Measurements from ENCODE around the gene RSPO4.

The RSPO4 gene

DNA sequence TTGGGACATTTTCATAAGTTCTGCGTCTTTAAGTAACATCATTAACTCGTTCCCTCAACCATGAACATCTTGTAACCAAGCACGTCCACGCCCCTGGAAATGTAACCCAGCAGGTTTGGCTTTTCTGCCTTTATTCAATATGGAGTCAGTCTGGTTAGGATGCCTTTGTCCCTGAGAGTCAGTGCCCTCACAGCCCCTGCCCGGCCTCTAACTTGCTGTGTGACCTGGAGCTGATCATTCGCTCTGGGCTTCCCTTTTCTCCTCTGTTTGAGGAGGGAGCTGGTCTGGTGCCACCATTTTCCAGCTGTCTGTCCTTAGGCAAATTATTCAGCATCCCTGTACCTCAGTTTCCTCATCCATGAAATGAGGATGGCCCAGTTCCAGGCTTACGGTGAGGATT lies 59.5 kb downstream of the RSPO4 start:
- DNase-seq (ENCODE audit: low spot score), result no peak

DNA sequence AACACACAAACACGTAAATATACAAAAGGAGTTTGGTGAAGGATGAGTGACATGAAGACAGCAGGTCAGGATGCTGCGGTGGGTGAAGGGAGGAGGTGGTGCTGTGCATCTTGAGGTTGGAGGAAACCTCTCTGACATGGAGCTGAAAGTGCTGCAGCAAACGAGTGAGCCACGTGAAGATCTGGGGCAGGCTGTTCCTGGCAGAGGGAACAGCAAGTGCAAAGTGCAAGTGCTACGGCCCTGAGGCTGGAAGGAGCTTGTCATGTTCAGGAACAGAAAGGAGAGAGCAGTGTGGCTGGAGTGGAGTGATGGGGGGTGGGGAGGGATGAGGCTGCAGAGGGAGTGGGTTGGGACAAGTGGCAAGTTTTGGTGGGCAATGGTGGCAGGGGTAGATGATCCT lies 61.2 kb downstream of the RSPO4 start:
- DNase-seq (ENCODE audit: low spot score), result no peak

- DNase-seq (ENCODE audit: low spot score), result no peak
Observed at GRCh38 chr20:939606-940005, 62.5 kb downstream of the RSPO4 start.

GRCh38 chr20:934186-934840 lies 67.8 kb downstream of the RSPO4 start:
- no peak for DNase-seq (ENCODE audit: low spot score)

GRCh38 chr20:933029-933428 lies 69.1 kb downstream of the RSPO4 start:
- DNase-seq (ENCODE audit: low spot score), result no peak

DNA sequence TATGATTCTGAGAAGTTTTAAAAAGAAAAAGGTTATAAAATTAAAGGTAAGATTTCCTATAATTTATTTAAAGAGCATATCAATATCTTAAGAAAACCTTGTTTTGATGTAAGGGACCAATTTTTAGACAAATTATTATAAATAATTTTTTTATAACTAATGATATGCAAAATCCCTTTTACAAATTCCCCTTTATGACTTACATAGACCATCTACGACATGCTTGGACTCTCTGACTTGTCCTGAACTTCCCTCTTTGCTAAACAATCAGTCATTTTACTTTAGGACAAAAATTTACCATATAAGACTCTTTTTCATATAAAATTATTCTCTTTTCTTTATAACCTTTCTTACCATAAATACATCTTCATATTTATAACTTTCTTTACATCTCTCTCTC lies 70.7 kb downstream of the RSPO4 start:
- DNase-seq (ENCODE audit: low spot score), result no peak

DNA sequence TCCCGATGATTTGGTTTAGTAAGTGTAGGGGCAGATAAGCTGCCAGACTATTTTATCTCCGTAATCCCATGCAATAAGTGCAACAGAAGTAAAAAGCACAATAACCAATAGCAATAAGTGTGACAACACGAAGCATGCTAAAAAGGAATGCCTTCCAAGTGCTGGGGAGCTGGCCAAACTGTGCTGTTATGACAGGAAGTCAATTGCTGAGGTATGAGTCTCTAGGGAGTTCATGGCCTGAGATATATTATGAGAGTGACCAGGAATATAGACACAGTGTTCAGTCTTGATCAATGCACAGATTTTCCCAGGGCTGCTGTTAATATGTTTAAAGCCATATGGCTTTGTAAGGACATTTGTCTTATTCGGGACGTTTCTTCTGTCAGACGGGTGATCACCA lies 75.4 kb downstream of the RSPO4 start:
- DNase-seq (ENCODE audit: low spot score), result no peak

DNA sequence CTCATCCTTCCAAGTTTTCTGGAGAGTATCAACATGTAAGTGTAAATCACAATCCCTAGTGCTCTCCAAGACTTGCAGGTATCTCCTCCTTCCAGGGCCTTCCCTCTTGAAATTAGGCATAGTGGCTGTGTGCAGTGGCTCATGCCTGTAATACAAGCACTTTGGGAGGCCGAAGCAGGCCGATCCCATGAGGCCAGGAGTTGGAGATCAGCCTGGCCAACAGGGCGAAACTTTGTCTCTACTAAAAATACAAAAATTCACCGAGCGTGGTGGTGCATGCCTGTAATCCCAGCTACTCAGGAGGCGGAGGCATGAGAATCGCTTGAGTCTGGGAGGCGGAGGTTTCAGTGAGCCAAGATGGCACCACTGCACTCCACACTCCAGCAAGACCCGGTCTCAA lies 76.6 kb downstream of the RSPO4 start:
- no peak for DNase-seq (ENCODE audit: low spot score)

GRCh38 chr20:924639-925038 lies 77.5 kb downstream of the RSPO4 start:
- no peak for DNase-seq (ENCODE audit: low spot score)

GRCh38 chr20:922781-923180 lies 79.3 kb downstream of the RSPO4 start:
- DNase-seq (ENCODE audit: low spot score), result no peak

DNA sequence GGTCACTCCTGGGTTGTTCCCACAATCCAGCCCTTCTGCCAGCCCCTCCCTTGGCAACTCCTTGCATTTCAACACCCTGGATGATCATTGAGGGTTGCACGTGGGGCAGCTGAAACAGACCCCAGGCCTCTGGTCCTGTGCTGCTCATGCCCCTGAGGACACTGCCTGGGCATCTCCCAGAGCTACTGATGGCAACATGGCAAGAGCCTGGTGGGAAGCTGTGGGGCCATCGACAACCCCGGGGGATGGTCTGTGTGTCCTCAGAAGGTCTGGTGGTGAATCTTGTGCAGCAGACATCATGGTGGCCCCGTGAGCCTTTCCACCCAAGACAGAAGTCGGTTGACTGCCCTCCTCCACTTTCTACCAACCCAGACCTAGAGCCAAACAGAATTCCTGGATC lies 81.0 kb downstream of the RSPO4 start:
- DNase-seq (ENCODE audit: low spot score), result no peak

DNA sequence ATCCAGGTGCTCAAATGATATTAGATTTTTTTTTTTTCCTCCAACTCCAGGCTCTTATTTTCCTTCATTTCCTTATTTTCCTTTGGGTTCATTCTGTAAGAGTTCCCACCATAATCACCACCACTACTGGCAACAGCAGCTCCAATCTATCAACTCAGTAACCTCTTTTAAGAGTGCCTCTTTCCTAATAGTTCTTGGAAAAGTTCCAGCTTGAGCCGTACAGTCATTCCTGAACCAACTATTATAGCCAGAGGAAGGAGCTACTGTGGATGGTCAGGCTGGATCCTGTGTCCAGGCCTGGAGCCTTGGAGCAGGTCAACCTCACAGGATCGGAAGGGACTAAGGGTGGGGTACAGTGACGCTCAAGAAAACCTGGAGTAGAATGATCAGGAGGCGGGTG lies 81.8 kb downstream of the RSPO4 start:
- no peak for DNase-seq (ENCODE audit: low spot score)

- DNase-seq (ENCODE audit: low spot score), result no peak
Observed at GRCh38 chr20:919491-919916, 82.6 kb downstream of the RSPO4 start.

GRCh38 chr20:917416-917815 lies 84.7 kb downstream of the RSPO4 start:
- DNase-seq (ENCODE audit: low spot score), result no peak

DNA sequence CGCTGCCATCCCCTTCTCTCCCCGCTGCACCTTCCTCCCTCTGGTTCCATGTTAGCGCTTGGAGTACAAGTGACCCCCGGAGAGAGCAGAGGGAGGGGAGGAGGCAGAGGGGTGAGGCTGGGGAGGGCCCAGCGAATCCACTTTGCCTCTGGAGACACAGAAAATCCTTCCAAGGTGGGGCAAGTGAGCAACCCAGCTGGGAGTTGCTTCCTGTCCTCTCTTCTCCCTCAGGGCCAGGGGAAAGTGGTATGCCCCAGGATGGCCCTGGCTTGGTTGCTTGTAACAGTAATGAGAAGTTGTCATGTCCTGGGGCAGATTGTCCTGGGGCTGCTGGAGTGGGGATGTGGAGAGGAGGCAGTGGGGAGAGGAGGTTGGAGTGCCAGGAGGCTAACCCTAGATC lies 85.3 kb downstream of the RSPO4 start:
- no peak for DNase-seq (ENCODE audit: low spot score)

GRCh38 chr20:916125-916799 lies 85.8 kb downstream of the RSPO4 start, which contains the start of gene ANGPT4:
ANGPT4 (minus strand) TSS chr20:916334; CDS start chr20:916214, 120 bp downstream.
- no peak for DNase-seq (ENCODE audit: low spot score)

DNA sequence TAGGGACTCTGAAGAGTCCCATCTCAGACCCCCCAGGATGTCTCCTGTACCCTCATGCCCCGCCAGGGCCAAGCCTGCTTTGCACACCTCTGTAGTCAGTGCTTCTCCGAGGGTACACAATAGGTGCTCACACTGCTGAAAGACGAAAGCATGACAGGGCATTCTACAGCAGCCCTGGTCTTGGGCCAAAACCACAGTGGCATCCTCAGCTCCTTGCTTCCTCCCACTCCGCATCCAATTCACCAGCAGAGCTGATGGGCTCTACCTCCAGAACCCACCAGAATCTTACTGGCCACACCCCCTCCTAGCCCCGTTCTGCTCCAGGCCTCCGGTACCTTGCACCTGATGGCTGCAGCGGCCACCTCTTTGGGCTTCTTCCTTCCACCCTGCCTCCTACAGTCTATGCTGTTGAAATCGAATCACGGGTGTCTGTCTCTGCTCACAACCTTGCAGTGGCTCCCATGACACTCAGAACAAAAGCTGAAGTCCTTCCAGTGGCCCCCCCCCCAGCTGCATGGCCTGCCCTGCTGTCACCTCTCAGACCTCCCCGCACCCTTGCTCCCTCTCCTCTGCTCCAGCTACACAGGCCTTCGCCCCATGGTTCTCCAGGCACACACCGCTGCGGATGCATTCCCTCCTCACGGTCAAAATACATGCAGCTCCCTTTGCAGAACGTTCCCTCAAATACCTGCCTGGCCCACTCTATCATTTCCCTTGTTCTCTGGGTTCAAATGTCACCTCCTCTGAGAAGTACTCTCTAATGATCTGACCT lies 87.2 kb downstream of the RSPO4 start:
- no peak for DNase-seq (ENCODE audit: low spot score)

- DNase-seq (ENCODE audit: low spot score), result no peak
Observed at GRCh38 chr20:913306-913849, 88.7 kb downstream of the RSPO4 start.

DNA sequence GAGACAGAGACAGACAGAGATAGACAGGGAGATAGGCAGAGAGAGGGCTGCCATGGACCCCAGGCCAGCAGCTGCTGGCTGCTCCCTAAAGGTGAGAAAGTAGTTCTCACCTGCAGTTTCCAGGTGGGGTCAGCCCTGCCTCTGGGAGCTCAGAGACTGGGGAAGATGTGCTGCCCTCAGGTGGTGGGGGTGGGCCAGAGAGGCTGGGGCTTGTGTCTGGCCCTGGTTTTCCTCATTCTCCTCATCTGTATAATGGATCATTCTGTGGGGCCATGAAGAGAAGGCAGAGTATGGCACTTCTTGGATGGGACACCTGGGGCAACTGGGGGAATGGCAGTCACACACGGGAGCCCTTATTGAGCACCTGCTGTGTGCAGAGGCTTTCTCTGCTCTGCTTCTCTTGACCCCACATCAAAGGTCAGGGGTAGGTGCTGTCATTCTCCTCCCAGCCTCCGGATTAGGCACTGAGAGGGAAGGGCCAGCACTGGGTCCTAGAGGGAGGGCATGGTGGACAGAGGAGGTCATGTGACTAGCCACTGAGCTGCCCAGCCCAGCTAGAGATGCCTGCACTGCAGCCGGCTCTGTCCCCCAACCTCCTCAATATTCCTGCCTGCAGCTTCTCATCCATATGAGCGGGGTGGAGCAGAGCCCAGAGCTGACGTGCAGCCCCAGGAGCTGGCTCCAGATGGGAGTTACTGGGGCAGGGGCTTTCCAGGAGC lies 90.1 kb downstream of the RSPO4 start:
- DNase-seq (ENCODE audit: low spot score), result no peak

- DNase-seq (ENCODE audit: low spot score), result no peak
Observed at GRCh38 chr20:910870-911770, 91.0 kb downstream of the RSPO4 start.

All from COLO829 (cell line).